ENCODE data around the gene ENGASE. TPM values are rescaled to one million over a fixed set of nuclear protein-coding genes. Genes with fewer than 3 reads are reported as not detected.

The ENGASE gene
- total and polyA plus RNA-seq, 2 of the 8 experiments (the other 6 are each of a cell fraction or from before 2014, with no cell fraction given): 9.3 to 36.1 TPM

- TF ChIP-seq KDM1A (IDR thresholded peaks at IDR 0.05; ENCODE audit: borderline replicate concordance, low read length): no peak
- no peak for TF ChIP-seq NRF1 (IDR thresholded peaks at IDR 0.05; ENCODE audit: low read depth, low read length)
- TF ChIP-seq FOSL1 (IDR thresholded peaks at IDR 0.05; ENCODE audit: insufficient read depth, low read depth, low read length): no peak
These were observed 32.3 kb downstream of the ENGASE start (continued) for GRCh38 chr17:79106958-79107357.
